Measurements from ENCODE around the gene ROR2.

GRCh38 chr9:91629718-91630117, 320.3 kb downstream of the ROR2 start:
- TF ChIP-seq CTCF (conservative IDR thresholded peaks at IDR 0.05; ENCODE audit: low read depth, low read length) (no peak), EZH2phosphoT487 (IDR thresholded peaks at IDR 0.05; ENCODE audit: borderline replicate concordance, low read length) (no peak)

Measured in PC-3 (cell line).